Prostate gland (tissue), 2 donors: ENCODE results near the gene RMI2. TPM values are rescaled to one million over a fixed set of nuclear protein-coding genes. Genes with fewer than 3 reads are reported as not detected.

ENCODE experiments used
- DNase-seq: peaks from one replicate; pipeline ENCODE4 v3.0.0-alpha.2; 2019; ENCODE audit warnings: low spot score
- H3K27ac ChIP-seq, 2 donors: fragments of 200-600 bp; sonication (generic); 2 replicates each; pipeline ENCODE4 v1.5.1; 2017 to 2019
- H3K27me3 ChIP-seq: fragments of 200-600 bp; sonication (generic); replicated peaks from 2 replicates; pipeline ENCODE4 v1.5.1; 2019; ENCODE audit not compliant: insufficient read depth
- H3K36me3 ChIP-seq, 2 donors: fragments of 200-600 bp; sonication (generic); 1 replicate in 1 of 2; 2 replicates in 1 of 2; pipeline versions ENCODE4 v1.5.1 to v1.8.1; 2017 to 2019
- H3K4me1 ChIP-seq: fragments of 200-600 bp; sonication (generic); replicated peaks from 2 replicates; pipeline ENCODE4 v1.5.1; 2019
- H3K4me3 ChIP-seq, 2 donors: fragments of 200-600 bp; sonication (generic); 2 replicates each; pipeline ENCODE4 v1.5.1; 2017 to 2019
- H3K9me3 ChIP-seq: fragments of 200-600 bp; sonication (generic); 2 replicates; pipeline ENCODE4 v1.5.1; 2017
- POLR2A ChIP-seq: fragments of 450-650 bp; IDR thresholded peaks from one replicate; pipeline ENCODE4 v1.6.1; 2016; ENCODE audit warnings: antibody characterized with exemption, mild to moderate bottlenecking
- POLR2AphosphoS5 ChIP-seq: sonication (generic); formaldehyde crosslinking; IDR thresholded peaks from one replicate; pipeline ENCODE4 v1.6.1; 2017; ENCODE audit warnings: antibody characterized with exemption
- WGBS: methylation state at CpG from one replicate; pipeline ENCODE4 v1.1.5; 2018; 5-methylcytosine and 5-hydroxymethylcytosine counted together
- intact Hi-C: fragments of 100-400 bp; cut with DNase I; formaldehyde crosslinking; loops from one replicate; pipeline ENCODE4 v1.14.2; 2022
- total RNA-seq, 2 donors: library from RNA; depleted of rRNA; stranded (reverse); fragments of >200 nt; gene quantifications; one replicate each; pipeline ENCODE4 v1.1.0, GENCODE V29; 2016
- TF ChIP-seq, protein P1 (sequence below), 4 experiments: fragments of 200-600 bp in 2 of 4; fragments of 450-650 bp in 2 of 4; sonication (generic) in 2 of 4; IDR thresholded peaks; 1 replicate in 3 of 4; 2 replicates in 1 of 4; pipeline ENCODE4 v1.5.1; 2016 to 2019; ENCODE audit warnings: antibody characterized with exemption in 4 of 4, mild to moderate bottlenecking in 2 of 4, moderate library complexity in 2 of 4

Gene RMI2
- total RNA-seq, 2 donors from 2014 or later, result 6.0 to 16.3 TPM

DNA sequence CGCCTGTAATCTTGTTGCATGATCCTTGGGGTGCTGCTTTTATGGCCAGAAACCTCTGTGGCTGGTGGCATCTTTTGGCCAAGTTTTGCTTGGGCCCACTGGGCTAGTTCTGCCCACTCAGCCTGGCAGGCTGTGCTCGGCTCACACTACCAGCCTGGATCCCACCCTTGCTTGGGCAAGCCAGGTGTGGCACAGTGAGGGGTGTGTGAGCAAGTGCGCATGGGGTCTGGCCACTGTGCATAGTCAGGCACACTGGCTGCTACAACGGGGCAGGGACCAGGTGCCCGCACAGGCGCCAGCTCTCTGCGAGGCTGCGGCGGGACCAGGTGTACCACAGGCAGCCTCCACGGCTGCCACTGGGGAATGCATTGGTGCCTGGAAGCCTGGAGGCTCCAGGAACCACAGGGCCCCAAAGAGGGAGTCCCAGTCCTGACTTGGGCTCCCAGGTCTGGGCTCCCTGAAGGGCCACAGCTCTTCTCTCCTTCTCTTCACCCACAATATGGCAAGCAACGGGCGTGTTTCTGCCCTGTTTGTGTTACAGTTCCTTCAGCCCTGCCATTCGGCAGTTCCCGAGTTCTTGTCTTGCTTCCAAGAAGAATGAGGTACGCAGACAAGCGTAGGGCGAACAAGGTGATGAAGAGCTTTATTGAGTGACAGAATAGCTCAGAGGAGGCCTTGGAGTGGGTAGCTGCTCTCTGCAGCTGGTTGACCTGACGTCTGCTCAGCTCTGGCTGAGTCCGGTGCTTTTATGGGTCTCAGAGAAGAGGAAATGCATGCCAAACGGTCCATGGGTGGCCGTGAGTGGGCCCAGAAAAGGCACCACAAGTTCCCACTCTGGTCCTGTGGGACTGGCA, 37.4 kb upstream of the RMI2 start:
- no peak overlapping the region for H3K27ac ChIP-seq
- no peak for DNase-seq
- H3K9me3 ChIP-seq, result no peaks in the 10 kb centered on the region
- TF ChIP-seq, protein P1, sequence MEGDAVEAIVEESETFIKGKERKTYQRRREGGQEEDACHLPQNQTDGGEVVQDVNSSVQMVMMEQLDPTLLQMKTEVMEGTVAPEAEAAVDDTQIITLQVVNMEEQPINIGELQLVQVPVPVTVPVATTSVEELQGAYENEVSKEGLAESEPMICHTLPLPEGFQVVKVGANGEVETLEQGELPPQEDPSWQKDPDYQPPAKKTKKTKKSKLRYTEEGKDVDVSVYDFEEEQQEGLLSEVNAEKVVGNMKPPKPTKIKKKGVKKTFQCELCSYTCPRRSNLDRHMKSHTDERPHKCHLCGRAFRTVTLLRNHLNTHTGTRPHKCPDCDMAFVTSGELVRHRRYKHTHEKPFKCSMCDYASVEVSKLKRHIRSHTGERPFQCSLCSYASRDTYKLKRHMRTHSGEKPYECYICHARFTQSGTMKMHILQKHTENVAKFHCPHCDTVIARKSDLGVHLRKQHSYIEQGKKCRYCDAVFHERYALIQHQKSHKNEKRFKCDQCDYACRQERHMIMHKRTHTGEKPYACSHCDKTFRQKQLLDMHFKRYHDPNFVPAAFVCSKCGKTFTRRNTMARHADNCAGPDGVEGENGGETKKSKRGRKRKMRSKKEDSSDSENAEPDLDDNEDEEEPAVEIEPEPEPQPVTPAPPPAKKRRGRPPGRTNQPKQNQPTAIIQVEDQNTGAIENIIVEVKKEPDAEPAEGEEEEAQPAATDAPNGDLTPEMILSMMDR (IDR thresholded peaks at IDR 0.05), result no peak
- TF ChIP-seq POLR2A (no peak), POLR2AphosphoS5 (no peak)
- intact Hi-C loops, result no loop called here
- no peak overlapping the region for H3K4me3 ChIP-seq
- H3K27me3 ChIP-seq, result no peaks in the 10 kb centered on the region
- H3K4me1 ChIP-seq, result no peaks in the 10 kb centered on the region
- no peaks in the 10 kb centered on the region for H3K36me3 ChIP-seq
- 86% methylated on average over 21 of the region's 21 CpGs for WGBS

DNA sequence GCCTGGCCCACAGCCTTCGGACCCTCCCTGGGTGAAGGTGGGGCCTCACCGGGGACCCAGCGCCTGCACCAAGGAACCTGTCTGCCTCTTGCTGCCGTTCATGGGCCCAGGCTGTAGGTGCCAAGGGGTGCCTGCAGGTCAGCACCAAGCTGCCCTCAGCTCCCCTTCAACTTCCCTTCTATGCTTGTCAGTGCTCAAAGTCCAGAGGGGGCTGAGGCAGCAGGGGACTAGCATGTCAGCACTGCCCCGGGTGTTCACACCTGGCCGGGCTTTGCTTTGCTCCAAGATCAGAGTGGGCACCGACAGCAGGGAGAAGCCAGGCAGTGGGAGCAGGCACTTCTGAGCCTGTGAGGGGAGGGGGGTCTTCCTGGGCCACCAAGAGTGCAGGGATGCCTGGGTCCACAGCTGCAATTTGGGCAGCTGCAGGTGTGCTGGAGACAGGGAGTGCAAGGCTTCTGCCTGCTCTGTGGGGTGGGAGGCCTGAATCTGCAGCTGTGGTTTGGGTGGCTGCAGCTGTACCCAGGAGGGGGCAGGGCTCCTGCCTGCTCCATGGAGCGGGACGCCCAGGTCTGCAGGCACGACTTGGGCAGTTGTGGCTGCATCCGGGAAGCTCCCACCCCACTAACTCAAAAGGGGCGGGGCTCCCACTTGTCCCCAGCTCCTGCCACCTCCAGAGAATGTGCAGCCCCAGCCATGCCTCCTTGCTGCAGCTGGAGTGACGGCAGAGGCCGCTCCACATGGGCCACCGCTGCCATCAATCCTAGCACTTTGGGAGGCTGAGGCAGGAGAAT, 36.6 kb upstream of the RMI2 start:
- Histone ChIP-seq H3K27me3 (no peaks in the 10 kb centered on the region), H3K4me3 (no peak overlapping the region), H3K36me3 (no peaks in the 10 kb centered on the region), H3K4me1 (no peaks in the 10 kb centered on the region), H3K27ac (no peak overlapping the region), H3K9me3 (no peaks in the 10 kb centered on the region)
- DNase-seq, result no peak
- no peak for TF ChIP-seq POLR2A
- TF ChIP-seq, protein P1 (IDR thresholded peaks at IDR 0.05), result no peak
- TF ChIP-seq POLR2AphosphoS5, result no peak
- 73% methylated on average over 15 of the region's 15 CpGs for WGBS
- intact Hi-C loops, result no loop called here

DNA sequence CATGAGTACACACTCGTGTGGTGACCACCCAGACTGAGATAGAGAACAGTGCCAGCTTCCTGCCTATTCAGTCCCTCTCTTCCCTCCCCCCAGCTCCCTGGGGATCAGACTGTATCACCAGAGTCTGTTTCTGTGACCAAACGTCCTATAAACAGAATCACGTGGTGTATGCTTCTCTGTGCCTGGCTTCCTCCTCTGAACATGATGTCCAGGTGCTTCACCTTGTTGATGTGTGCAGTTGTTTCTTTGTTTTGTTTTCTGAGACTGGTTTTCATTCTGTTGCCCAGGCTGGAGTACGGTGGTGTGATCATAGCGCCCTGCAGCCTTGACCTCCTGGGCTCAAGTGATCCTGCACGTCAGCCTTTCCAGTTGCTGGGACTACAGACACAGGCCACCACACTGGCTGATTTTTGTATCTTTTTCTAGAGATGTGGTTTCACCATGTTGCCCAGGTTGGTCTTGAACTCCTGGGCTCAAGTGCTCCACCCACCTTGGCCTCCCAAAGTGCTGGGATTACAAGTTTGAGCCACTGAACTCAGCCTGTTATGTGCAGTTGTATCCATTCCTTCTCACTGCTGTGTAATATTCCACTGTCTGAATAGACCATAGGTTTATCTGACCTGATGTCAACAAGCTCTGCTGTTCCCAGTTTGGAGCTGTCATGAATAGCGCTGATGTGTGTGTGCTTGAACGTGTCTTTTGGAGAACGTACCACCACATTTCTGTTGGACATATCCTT, 35.2 kb upstream of the RMI2 start:
- Histone ChIP-seq H3K4me3 (no peak overlapping the region), H3K36me3 (no peaks in the 10 kb centered on the region), H3K4me1 (no peaks in the 10 kb centered on the region), H3K9me3 (no peaks in the 10 kb centered on the region), H3K27ac (no peak overlapping the region), H3K27me3 (no peaks in the 10 kb centered on the region)
- 68% methylated on average over 9 of the region's 9 CpGs for WGBS
- no peak for TF ChIP-seq POLR2A
- TF ChIP-seq, protein P1 (IDR thresholded peaks at IDR 0.05), result no peak
- TF ChIP-seq POLR2AphosphoS5, result no peak
- intact Hi-C loops, result no loop called here
- no peak for DNase-seq

DNA sequence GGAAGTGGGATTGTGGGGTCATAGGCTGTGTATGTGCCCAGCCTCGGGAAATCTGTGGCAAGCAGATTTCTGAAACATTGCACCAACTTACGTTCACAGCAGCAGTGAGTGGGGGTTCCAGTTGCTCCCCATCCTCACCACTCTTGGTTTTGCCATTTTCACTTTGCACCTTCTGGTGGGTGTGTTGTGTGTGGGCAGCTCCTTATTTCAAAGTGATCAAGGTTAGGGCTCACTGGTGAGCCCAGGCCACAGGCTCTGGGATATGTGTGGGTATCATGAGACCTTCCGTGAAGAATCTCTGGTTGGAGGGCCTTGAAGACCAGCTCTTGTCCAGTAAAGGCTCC, 34.7 kb upstream of the RMI2 start:
- TF ChIP-seq POLR2A (no peak), POLR2AphosphoS5 (no peak)
- TF ChIP-seq, protein P1 (IDR thresholded peaks at IDR 0.05), result no peak
- WGBS, result 97% methylated on average over 3 of the region's 3 CpGs
- H3K4me3 ChIP-seq, result no peak overlapping the region
- no peaks in the 10 kb centered on the region for H3K9me3 ChIP-seq
- H3K4me1 ChIP-seq, result no peaks in the 10 kb centered on the region
- no peak overlapping the region for H3K27ac ChIP-seq
- intact Hi-C loops, result no loop called here
- no peak for DNase-seq
- no peaks in the 10 kb centered on the region for H3K27me3 ChIP-seq
- no peaks in the 10 kb centered on the region for H3K36me3 ChIP-seq
